Neutrophil (primary cell): ENCODE results near the gene TMTC1.

ENCODE experiments used
- H3K27ac ChIP-seq: fragments of 200-600 bp; sonication (generic); 2 replicates; pipeline ENCODE4 v1.5.1; 2016; ENCODE audit warnings: mild to moderate bottlenecking, moderate library complexity
- H3K27me3 ChIP-seq: fragments of 200-600 bp; sonication (generic); 2 replicates; pipeline ENCODE4 v1.6.0; 2016; ENCODE audit warnings: mild to moderate bottlenecking
- H3K36me3 ChIP-seq: fragments of 200-600 bp; sonication (generic); 2 replicates; pipeline ENCODE4 v1.5.1; 2017
- H3K4me1 ChIP-seq, 2 experiments: fragments of 200-600 bp in 1 of 2; sonication (generic) in 1 of 2; 1 replicate in 1 of 2; 2 replicates in 1 of 2; pipeline versions ENCODE4 v1.5.1 to v1.6.1; 2013 to 2016; ENCODE audit warnings: low read depth in 1 of 2, low read length in 1 of 2, mild to moderate bottlenecking in 1 of 2, moderate library complexity in 1 of 2; ENCODE audit not compliant: control insufficient read depth in 1 of 2, insufficient read depth in 1 of 2
- H3K4me3 ChIP-seq, 2 experiments: fragments of 200-600 bp in 1 of 2; sonication (generic) in 1 of 2; 1 replicate in 1 of 2; 2 replicates in 1 of 2; pipeline ENCODE4 v1.5.1; 2013 to 2016; ENCODE audit warnings: low read depth in 1 of 2, low read length in 1 of 2, mild to moderate bottlenecking in 1 of 2, moderate library complexity in 1 of 2
- H3K9me3 ChIP-seq: fragments of 200-600 bp; sonication (generic); 2 replicates; pipeline ENCODE4 v1.5.1; 2016
- CTCF ChIP-seq: fragments of 200-600 bp; sonication (generic); IDR thresholded peaks from 2 replicates; pipeline ENCODE4 v1.5.1; 2016; ENCODE audit warnings: antibody characterized with exemption

TMTC1 gene

GRCh38 chr12:29752121-29752520 lies 31.6 kb downstream of the TMTC1 start:
- Histone ChIP-seq H3K27me3 (no peaks in the 10 kb centered on the region), H3K9me3 (no peaks in the 10 kb centered on the region), H3K4me1 (no peaks in the 10 kb centered on the region), H3K36me3 (no peaks in the 10 kb centered on the region), H3K4me3 (no peak overlapping the region), H3K27ac (no peak overlapping the region)
- TF ChIP-seq CTCF = no peak

- H3K27me3 ChIP-seq = no peaks in the 10 kb centered on the region
- no peaks in the 10 kb centered on the region for H3K4me1 ChIP-seq
- no peaks in the 10 kb centered on the region for H3K9me3 ChIP-seq
- no peak overlapping the region for H3K4me3 ChIP-seq
- H3K27ac ChIP-seq = no peak overlapping the region
- H3K36me3 ChIP-seq = no peaks in the 10 kb centered on the region
- no peak for TF ChIP-seq CTCF
Measured at GRCh38 chr12:29751676-29752075, 32.1 kb downstream of the TMTC1 start.

- Histone ChIP-seq H3K9me3 (no peaks in the 10 kb centered on the region), H3K36me3 (no peaks in the 10 kb centered on the region), H3K4me3 (no peak overlapping the region), H3K4me1 (no peaks in the 10 kb centered on the region), H3K27me3 (no peaks in the 10 kb centered on the region), H3K27ac (no peak overlapping the region)
- no peak for TF ChIP-seq CTCF
Measured at GRCh38 chr12:29750928-29751220, 32.9 kb downstream of the TMTC1 start.

- no peaks in the 10 kb centered on the region for H3K9me3 ChIP-seq
- TF ChIP-seq CTCF = no peak
- no peak overlapping the region for H3K4me3 ChIP-seq
- no peak overlapping the region for H3K27ac ChIP-seq
- no peaks in the 10 kb centered on the region for H3K36me3 ChIP-seq
- H3K4me1 ChIP-seq = no peaks in the 10 kb centered on the region
- H3K27me3 ChIP-seq = no peaks in the 10 kb centered on the region
Measured at GRCh38 chr12:29750131-29750927, 33.4 kb downstream of the TMTC1 start.

GRCh38 chr12:29744365-29744764 lies 39.4 kb downstream of the TMTC1 start:
- Histone ChIP-seq H3K9me3 (no peaks in the 10 kb centered on the region), H3K36me3 (no peaks in the 10 kb centered on the region), H3K4me3 (no peak overlapping the region), H3K27me3 (no peaks in the 10 kb centered on the region), H3K27ac (no peak overlapping the region), H3K4me1 (no peaks in the 10 kb centered on the region)
- TF ChIP-seq CTCF = no peak
